NB4 (cell line): Measurements from ENCODE around the gene PRKG2.

Experiments
- MYC ChIP-seq: IDR thresholded peaks from 2 replicates; pipeline ENCODE4 v1.6.1; 2011; ENCODE audit warnings: low read depth, low read length
- POLR2A ChIP-seq: IDR thresholded peaks from 2 replicates; pipeline ENCODE4 v1.6.1; 2011; ENCODE audit warnings: mild to moderate bottlenecking; ENCODE audit not compliant: insufficient read length; ENCODE audit errors: extremely low read depth
- TF ChIP-seq, protein P1 (sequence below): IDR thresholded peaks from one replicate; pipeline ENCODE4 v1.5.1; 2012; ENCODE audit warnings: low read depth, low read length
- TF ChIP-seq, protein P2 (sequence below): IDR thresholded peaks from 2 replicates; pipeline ENCODE4 v1.6.1; 2011; ENCODE audit warnings: low read depth, low read length

DNA sequence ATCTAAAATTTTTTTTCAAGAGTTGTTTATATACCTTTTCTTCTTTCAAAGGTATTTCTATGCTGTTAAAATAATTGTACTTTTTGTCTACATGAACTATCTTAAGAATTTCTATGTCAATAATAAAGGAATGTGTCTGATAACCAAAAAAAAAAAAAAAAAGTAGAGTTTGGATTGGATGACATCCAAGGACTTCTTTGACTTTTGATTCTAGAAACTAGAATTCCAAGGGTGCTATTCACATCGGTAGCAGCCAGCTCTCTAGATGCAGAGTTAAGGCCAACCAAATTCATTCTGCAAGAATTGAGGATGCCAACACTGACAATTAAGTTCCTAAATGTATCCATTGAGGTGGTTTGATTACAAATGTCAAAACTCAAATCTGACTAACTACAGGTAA is 42.0 kb upstream of the PRKG2 start:
- TF ChIP-seq, protein P1, sequence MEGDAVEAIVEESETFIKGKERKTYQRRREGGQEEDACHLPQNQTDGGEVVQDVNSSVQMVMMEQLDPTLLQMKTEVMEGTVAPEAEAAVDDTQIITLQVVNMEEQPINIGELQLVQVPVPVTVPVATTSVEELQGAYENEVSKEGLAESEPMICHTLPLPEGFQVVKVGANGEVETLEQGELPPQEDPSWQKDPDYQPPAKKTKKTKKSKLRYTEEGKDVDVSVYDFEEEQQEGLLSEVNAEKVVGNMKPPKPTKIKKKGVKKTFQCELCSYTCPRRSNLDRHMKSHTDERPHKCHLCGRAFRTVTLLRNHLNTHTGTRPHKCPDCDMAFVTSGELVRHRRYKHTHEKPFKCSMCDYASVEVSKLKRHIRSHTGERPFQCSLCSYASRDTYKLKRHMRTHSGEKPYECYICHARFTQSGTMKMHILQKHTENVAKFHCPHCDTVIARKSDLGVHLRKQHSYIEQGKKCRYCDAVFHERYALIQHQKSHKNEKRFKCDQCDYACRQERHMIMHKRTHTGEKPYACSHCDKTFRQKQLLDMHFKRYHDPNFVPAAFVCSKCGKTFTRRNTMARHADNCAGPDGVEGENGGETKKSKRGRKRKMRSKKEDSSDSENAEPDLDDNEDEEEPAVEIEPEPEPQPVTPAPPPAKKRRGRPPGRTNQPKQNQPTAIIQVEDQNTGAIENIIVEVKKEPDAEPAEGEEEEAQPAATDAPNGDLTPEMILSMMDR: no peak
- TF ChIP-seq, protein P2, sequence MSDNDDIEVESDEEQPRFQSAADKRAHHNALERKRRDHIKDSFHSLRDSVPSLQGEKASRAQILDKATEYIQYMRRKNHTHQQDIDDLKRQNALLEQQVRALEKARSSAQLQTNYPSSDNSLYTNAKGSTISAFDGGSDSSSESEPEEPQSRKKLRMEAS: no peak
- TF ChIP-seq MYC (no peak), POLR2A (no peak)
